CD4-positive, alpha-beta T cell (primary cell): ENCODE measurements around the gene MAPK7. TPM values are rescaled to one million over a fixed set of nuclear protein-coding genes. Genes with fewer than 3 reads are reported as not detected.

ENCODE experiments used
- ATAC-seq: fragments of 200-7000 bp; cut with Tn5 transposase; one replicate; pipeline ENCODE4 v1.10.0; 2022; ENCODE audit warnings: mild to moderate bottlenecking; ENCODE audit not compliant: poor library complexity
- CTCF ChIA-PET: fragments of 350-600 bp; sonication (Branson Sonifier 250); formaldehyde crosslinking; loops from one replicate; lab custom pipeline; 2021; ENCODE audit warnings: antibody characterized with exemption, inconsistent platforms; lab: Charles Lee
- POLR2A ChIA-PET: fragments of 350-600 bp; sonication (Branson Sonifier 250); formaldehyde crosslinking; loops from one replicate; lab custom pipeline; 2021; ENCODE audit warnings: antibody characterized with exemption, inconsistent platforms; lab: Charles Lee
- DNase-seq, 14 experiments: peaks; one replicate each; pipeline ENCODE4 v3.0.0-alpha.2; 2013 to 2020; ENCODE audit warnings: mixed read lengths in 2 of 14
- H3K27ac ChIP-seq, 2 donors: one replicate each; pipeline versions ENCODE4 v1.5.1 to v1.7.0; 2013; ENCODE audit warnings: low read length in 2 of 2, low read depth in 1 of 2, mild to moderate bottlenecking in 1 of 2
- H3K27me3 ChIP-seq, 2 experiments: 1 replicate in 1 of 2; 2 replicates in 1 of 2; pipeline versions ENCODE4 v1.6.1 to v1.7.0; 2013; ENCODE audit warnings: low read length in 2 of 2, control low read depth in 1 of 2, mild to moderate bottlenecking in 1 of 2, moderate library complexity in 1 of 2; ENCODE audit not compliant: insufficient read depth in 2 of 2, control insufficient read depth in 1 of 2
- H3K36me3 ChIP-seq: one replicate; pipeline ENCODE4 v1.6.1; 2013; ENCODE audit warnings: low read length, control low read depth; ENCODE audit not compliant: insufficient read depth
- H3K4me1 ChIP-seq: one replicate; pipeline ENCODE4 v1.6.1; 2013; ENCODE audit warnings: low read length, control low read depth; ENCODE audit not compliant: insufficient read depth
- H3K4me3 ChIP-seq: one replicate; pipeline ENCODE4 v1.5.1; 2013; ENCODE audit warnings: mild to moderate bottlenecking, low read length, moderate library complexity
- H3K9me3 ChIP-seq, 2 experiments: 1 replicate in 1 of 2; 2 replicates in 1 of 2; pipeline versions ENCODE4 v1.6.1 to v1.7.0; 2013; ENCODE audit warnings: low read length in 2 of 2, mild to moderate bottlenecking in 2 of 2, control low read depth in 1 of 2, moderate library complexity in 1 of 2; ENCODE audit not compliant: control insufficient read depth in 1 of 2, insufficient read depth in 1 of 2
- H3K27ac Mint-ChIP-seq: one replicate; pipeline ENCODE4 v1.8.0; 2020; ENCODE audit warnings: mixed read lengths
- H3K27me3 Mint-ChIP-seq: one replicate; pipeline ENCODE4 v1.8.0; 2021; ENCODE audit warnings: mixed read lengths
- H3K36me3 Mint-ChIP-seq: one replicate; pipeline ENCODE4 v1.8.0; 2021; ENCODE audit warnings: low read depth, mixed read lengths
- H3K4me1 Mint-ChIP-seq: one replicate; pipeline ENCODE4 v1.8.0; 2021; ENCODE audit warnings: low read depth, mixed read lengths
- H3K4me3 Mint-ChIP-seq: one replicate; pipeline ENCODE4 v1.8.0; 2020; ENCODE audit warnings: mild to moderate bottlenecking, mixed read lengths
- H3K9me3 Mint-ChIP-seq: one replicate; pipeline ENCODE4 v1.8.0; 2020; ENCODE audit warnings: mixed read lengths
- intact Hi-C, 2 experiments: fragments of 100-400 bp; cut with DNase I in 1 of 2; cut with micrococcal nuclease in 1 of 2; formaldehyde crosslinking; loops; one replicate each; pipeline versions ENCODE4 v1.15.1 to v1.9.0; 2023 to 2025; cut with DNase I, micrococcal nuclease
- total RNA-seq, 174 experiments: library from RNA in 2 of 174; stranded (reverse) in 2 of 174; gene quantifications; one replicate each; pipeline ENCODE4 v1.2.3 and lab custom pipeline; 2021 to 2026
- TF ChIP-seq, protein P1 (sequence below): fragments of 200-600 bp; IDR thresholded peaks from one replicate; pipeline ENCODE4 v1.8.0; 2022; ENCODE audit warnings: antibody characterized with exemption, mild to moderate bottlenecking

The MAPK7 gene
- total RNA-seq, 2 experiments from 2014 or later: 15.2 to 17.3 TPM

DNA sequence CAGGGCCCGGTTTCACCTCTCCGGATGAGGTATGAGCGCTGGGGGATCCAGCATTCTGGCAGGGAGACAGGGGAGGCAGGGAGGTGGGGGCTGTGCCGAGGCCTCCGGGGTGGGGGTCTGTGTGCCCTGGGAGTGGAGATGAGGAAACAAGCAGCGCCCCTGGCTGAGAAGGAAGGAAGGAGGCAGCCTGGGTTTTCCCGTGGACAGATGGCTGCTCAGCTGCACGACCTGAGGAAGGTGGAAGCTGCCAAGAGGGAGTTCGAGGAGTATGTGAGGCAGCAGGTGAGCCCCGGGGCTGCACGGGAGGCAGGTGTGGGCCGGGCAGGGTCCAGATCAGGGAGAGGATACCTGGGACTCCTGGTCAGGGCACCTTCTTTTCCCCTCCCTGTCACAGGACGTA lies 37.0 kb downstream of the MAPK7 start:
- no peak overlapping the region for H3K4me3 ChIP-seq
- Mint-ChIP-seq H3K27me3 (no peaks in the 10 kb centered on the region), H3K9me3 (no peaks in the 10 kb centered on the region), H3K4me3 (no peak overlapping the region), H3K4me1 (peaks cover 12% of the 10 kb centered on the region), H3K27ac (no peak overlapping the region), H3K36me3 (no peaks in the 10 kb centered on the region)
- H3K27me3 ChIP-seq: peaks cover 0 to 2% of the 10 kb centered on the region in 2 experiments
- POLR2A ChIA-PET: no interaction called here
- no peak for DNase-seq
- H3K9me3 ChIP-seq: no peaks in the 10 kb centered on the region
- H3K36me3 ChIP-seq: no peaks in the 10 kb centered on the region
- CTCF ChIA-PET: no interaction called here
- intact Hi-C loops: no loop called here
- no peak for ATAC-seq
- TF ChIP-seq, protein P1, sequence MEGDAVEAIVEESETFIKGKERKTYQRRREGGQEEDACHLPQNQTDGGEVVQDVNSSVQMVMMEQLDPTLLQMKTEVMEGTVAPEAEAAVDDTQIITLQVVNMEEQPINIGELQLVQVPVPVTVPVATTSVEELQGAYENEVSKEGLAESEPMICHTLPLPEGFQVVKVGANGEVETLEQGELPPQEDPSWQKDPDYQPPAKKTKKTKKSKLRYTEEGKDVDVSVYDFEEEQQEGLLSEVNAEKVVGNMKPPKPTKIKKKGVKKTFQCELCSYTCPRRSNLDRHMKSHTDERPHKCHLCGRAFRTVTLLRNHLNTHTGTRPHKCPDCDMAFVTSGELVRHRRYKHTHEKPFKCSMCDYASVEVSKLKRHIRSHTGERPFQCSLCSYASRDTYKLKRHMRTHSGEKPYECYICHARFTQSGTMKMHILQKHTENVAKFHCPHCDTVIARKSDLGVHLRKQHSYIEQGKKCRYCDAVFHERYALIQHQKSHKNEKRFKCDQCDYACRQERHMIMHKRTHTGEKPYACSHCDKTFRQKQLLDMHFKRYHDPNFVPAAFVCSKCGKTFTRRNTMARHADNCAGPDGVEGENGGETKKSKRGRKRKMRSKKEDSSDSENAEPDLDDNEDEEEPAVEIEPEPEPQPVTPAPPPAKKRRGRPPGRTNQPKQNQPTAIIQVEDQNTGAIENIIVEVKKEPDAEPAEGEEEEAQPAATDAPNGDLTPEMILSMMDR: no peak
- no peak overlapping the region for H3K27ac ChIP-seq
- H3K4me1 ChIP-seq: peaks cover 6% of the 10 kb centered on the region

DNA sequence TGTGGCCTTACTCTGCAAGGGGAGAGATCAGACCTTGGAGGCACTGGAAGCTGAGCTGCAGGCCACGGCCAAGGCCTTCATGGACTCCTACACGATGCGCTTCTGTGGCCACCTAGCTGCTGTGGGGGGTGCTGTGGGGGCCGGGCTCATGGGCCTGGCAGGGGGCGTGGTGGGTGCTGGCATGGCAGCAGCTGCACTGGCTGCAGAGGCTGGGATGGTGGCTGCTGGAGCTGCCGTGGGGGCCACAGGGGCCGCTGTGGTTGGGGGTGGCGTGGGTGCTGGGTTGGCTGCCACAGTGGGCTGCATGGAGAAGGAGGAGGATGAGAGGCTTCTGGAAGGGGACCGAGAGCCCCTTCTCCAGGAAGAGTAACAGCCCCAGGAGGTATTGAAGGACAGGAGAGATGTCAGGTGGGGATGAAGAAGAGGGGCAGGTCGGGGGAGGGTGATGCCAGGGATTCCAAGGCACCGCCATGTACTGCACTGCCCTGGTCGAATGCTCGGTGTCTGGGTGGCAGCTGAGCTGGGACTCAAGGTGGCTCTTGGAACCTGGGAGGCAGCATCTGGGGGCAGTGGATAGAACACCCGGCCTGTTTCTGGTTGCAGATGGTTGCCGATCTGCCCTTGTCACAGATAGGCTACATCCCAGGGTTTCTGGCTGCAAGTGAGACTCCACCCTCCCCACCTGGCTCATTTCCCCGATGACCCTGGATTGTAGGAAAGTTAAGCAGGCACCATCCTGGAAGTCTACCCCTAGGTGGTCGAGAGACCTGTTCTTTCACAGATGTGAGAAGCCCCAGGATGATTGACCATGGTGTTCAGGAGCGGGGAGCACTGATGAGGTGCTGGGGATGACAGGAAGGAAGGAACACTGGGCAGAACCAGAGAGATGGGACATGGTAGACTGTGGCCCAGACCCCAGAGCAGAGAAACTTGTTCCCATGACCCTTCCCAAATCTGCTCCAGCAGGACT lies 37.8 kb downstream of the MAPK7 start:
- no peaks in the 10 kb centered on the region for H3K27me3 Mint-ChIP-seq
- H3K4me1 Mint-ChIP-seq: peaks cover 12% of the 10 kb centered on the region
- ATAC-seq (no peak), DNase-seq (no peak)
- ChIA-PET POLR2A (no interaction called here), CTCF (no interaction called here)
- Histone ChIP-seq H3K4me3 (no peak overlapping the region), H3K9me3 (no peaks in the 10 kb centered on the region), H3K4me1 (peaks cover 6% of the 10 kb centered on the region), H3K36me3 (no peaks in the 10 kb centered on the region), H3K27ac (no peak overlapping the region), H3K27me3 (peaks cover 0 to 2% of the 10 kb centered on the region in 2 experiments)
- no peak overlapping the region for H3K4me3 Mint-ChIP-seq
- no peaks in the 10 kb centered on the region for H3K9me3 Mint-ChIP-seq
- TF ChIP-seq, protein P1: no peak
- no peaks in the 10 kb centered on the region for H3K36me3 Mint-ChIP-seq
- H3K27ac Mint-ChIP-seq: no peak overlapping the region
- intact Hi-C loops: no loop called here

DNA sequence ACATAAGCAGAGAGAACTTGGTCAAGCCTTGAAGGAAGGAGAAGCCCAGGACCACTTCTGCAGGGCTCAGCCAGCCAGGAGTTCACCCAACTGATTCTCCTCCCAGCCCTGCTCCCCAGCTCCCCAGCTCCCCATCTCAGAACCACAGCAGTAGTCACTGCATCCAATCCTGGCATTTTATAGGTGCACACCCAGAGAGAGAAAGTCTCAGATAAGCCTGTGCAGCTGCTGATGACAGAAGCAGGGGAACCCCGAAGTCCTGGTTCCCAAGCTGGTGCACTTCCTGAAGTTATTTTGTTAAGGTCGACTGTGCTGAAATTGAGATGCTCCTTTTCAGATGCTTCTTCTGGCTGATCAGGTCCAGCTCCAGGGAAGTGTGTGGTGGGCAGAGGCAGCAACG lies 39.3 kb downstream of the MAPK7 start:
- no peak overlapping the region for H3K4me3 Mint-ChIP-seq

More for the DNA sequence above, 39.3 kb downstream of the MAPK7 start:
- intact Hi-C loops: no loop called here
- no peak overlapping the region for H3K27ac Mint-ChIP-seq
- POLR2A ChIA-PET: interaction anchor here (1.0 kb wide), 1 partner anchor 40 kb away, joined by 3 read pairs; no protein-coding TSS in a partner anchor
- DNase-seq (peak in 3 of 14 experiments; percentile 6 to 27 (median 17)), ATAC-seq (no peak)
- no peaks in the 10 kb centered on the region for H3K9me3 Mint-ChIP-seq
- no peaks in the 10 kb centered on the region for H3K9me3 ChIP-seq
- TF ChIP-seq, protein P1: no peak
- H3K36me3 Mint-ChIP-seq: no peaks in the 10 kb centered on the region
- H3K27me3 Mint-ChIP-seq: no peaks in the 10 kb centered on the region
- peaks cover 6% of the 10 kb centered on the region for H3K4me1 ChIP-seq
- no peak overlapping the region for H3K27ac ChIP-seq
- peaks cover 12% of the 10 kb centered on the region for H3K4me1 Mint-ChIP-seq
- H3K4me3 ChIP-seq: no peak overlapping the region
- CTCF ChIA-PET: no interaction called here
- H3K27me3 ChIP-seq: peaks cover 0 to 2% of the 10 kb centered on the region in 2 experiments
- H3K36me3 ChIP-seq: no peaks in the 10 kb centered on the region
